SJSA1 (cell line): Measurements from ENCODE around the gene PTPRG. TPM values are rescaled to one million over a fixed set of nuclear protein-coding genes. Genes with fewer than 3 reads are reported as not detected.

Experiments used
- DNase-seq, 2 experiments: peaks; one replicate each; pipeline ENCODE4 v3.0.0-alpha.2; 2015 to 2020; ENCODE audit warnings: low spot score in 2 of 2, low read depth in 1 of 2
- H3K27ac ChIP-seq: fragments of 250-450 bp; sonication (Bioruptor Pico); 2 replicates; pipeline ENCODE4 v1.5.1; 2020; ENCODE audit warnings: mild to moderate bottlenecking, moderate library complexity
- H3K27me3 ChIP-seq: fragments of 250-450 bp; sonication (Bioruptor Pico); replicated peaks from 2 replicates; pipeline ENCODE4 v1.5.1; 2020; ENCODE audit warnings: mild to moderate bottlenecking, moderate library complexity
- H3K36me3 ChIP-seq: fragments of 250-450 bp; sonication (Bioruptor Pico); 2 replicates; pipeline ENCODE4 v1.5.1; 2020; ENCODE audit warnings: mild to moderate bottlenecking
- H3K4me1 ChIP-seq: fragments of 250-450 bp; sonication (Bioruptor Pico); replicated peaks from 2 replicates; pipeline ENCODE4 v1.6.1; 2021; ENCODE audit warnings: mild to moderate bottlenecking
- H3K4me3 ChIP-seq: fragments of 250-450 bp; sonication (Bioruptor Pico); 2 replicates; pipeline ENCODE4 v1.5.1; 2020; ENCODE audit warnings: mild to moderate bottlenecking
- H3K9me3 ChIP-seq: fragments of 250-450 bp; sonication (Bioruptor Pico); replicated peaks from 2 replicates; pipeline ENCODE4 v1.5.1; 2020; ENCODE audit warnings: mild to moderate bottlenecking
- total RNA-seq: library from RNA; depleted of rRNA; stranded (reverse); fragments of >200 nt; shearing (Covaris generic); gene quantifications from 2 replicates; pipeline ENCODE4 v1.2.3, GENCODE V29; 2014

PTPRG gene
- total RNA-seq, 1 experiment from 2014 or later = 18.5 TPM

GRCh38 chr3:61932499-61932898 is 371.1 kb downstream of the PTPRG start:
- no peak for DNase-seq
- H3K27me3 ChIP-seq = no peaks in the 10 kb centered on the region
- H3K36me3 ChIP-seq = no peaks in the 10 kb centered on the region

GRCh38 chr3:61933798-61934504 is 372.6 kb downstream of the PTPRG start:
- DNase-seq = no peak
- H3K4me3 ChIP-seq = no peak overlapping the region
- H3K27me3 ChIP-seq = no peaks in the 10 kb centered on the region
- no peaks in the 10 kb centered on the region for H3K36me3 ChIP-seq
- H3K9me3 ChIP-seq = no peaks in the 10 kb centered on the region
- no peaks in the 10 kb centered on the region for H3K4me1 ChIP-seq
- no peak overlapping the region for H3K27ac ChIP-seq

More at GRCh38 chr3:61932499-61932898, 371.1 kb downstream of the PTPRG start:
- H3K4me1 ChIP-seq = no peaks in the 10 kb centered on the region
- H3K9me3 ChIP-seq = no peaks in the 10 kb centered on the region
- H3K4me3 ChIP-seq = no peak overlapping the region
- no peak overlapping the region for H3K27ac ChIP-seq

GRCh38 chr3:61934505-61934871 is 373.1 kb downstream of the PTPRG start:
- DNase-seq = no peak
- H3K4me3 ChIP-seq = no peak overlapping the region
- H3K27ac ChIP-seq = no peak overlapping the region
- H3K36me3 ChIP-seq = no peaks in the 10 kb centered on the region
- H3K4me1 ChIP-seq = no peaks in the 10 kb centered on the region
- H3K27me3 ChIP-seq = no peaks in the 10 kb centered on the region
- no peaks in the 10 kb centered on the region for H3K9me3 ChIP-seq

GRCh38 chr3:61935814-61936213 is 374.4 kb downstream of the PTPRG start:
- no peak for DNase-seq
- H3K27ac ChIP-seq = no peak overlapping the region
- H3K27me3 ChIP-seq = no peaks in the 10 kb centered on the region
- H3K9me3 ChIP-seq = no peaks in the 10 kb centered on the region
- no peaks in the 10 kb centered on the region for H3K4me1 ChIP-seq
- no peak overlapping the region for H3K4me3 ChIP-seq
- no peaks in the 10 kb centered on the region for H3K36me3 ChIP-seq

- no peak overlapping the region for H3K27ac ChIP-seq
Observed at GRCh38 chr3:61936344-61936937, 375.1 kb downstream of the PTPRG start.

GRCh38 chr3:61937477-61937876 is 376.1 kb downstream of the PTPRG start:
- no peaks in the 10 kb centered on the region for H3K27me3 ChIP-seq
- H3K9me3 ChIP-seq = no peaks in the 10 kb centered on the region
- no peaks in the 10 kb centered on the region for H3K4me1 ChIP-seq
- H3K27ac ChIP-seq = no peak overlapping the region
- no peak for DNase-seq
- H3K36me3 ChIP-seq = no peaks in the 10 kb centered on the region
- H3K4me3 ChIP-seq = no peak overlapping the region

More at GRCh38 chr3:61936344-61936937, 375.1 kb downstream of the PTPRG start:
- H3K27me3 ChIP-seq = no peaks in the 10 kb centered on the region
- no peaks in the 10 kb centered on the region for H3K9me3 ChIP-seq
- H3K4me1 ChIP-seq = no peaks in the 10 kb centered on the region
- no peak overlapping the region for H3K4me3 ChIP-seq
- DNase-seq = peak in 1 of 2 experiments; percentile 15
- no peaks in the 10 kb centered on the region for H3K36me3 ChIP-seq

- H3K4me3 ChIP-seq = no peak overlapping the region
- H3K36me3 ChIP-seq = no peaks in the 10 kb centered on the region
- no peaks in the 10 kb centered on the region for H3K9me3 ChIP-seq
- no peak for DNase-seq
- H3K27me3 ChIP-seq = no peaks in the 10 kb centered on the region
- H3K4me1 ChIP-seq = no peaks in the 10 kb centered on the region
- no peak overlapping the region for H3K27ac ChIP-seq
Observed at GRCh38 chr3:61938878-61939549, 377.6 kb downstream of the PTPRG start.

GRCh38 chr3:61940236-61940635 is 378.9 kb downstream of the PTPRG start:
- Histone ChIP-seq H3K27ac (no peak overlapping the region), H3K4me3 (no peak overlapping the region), H3K27me3 (no peaks in the 10 kb centered on the region), H3K4me1 (no peaks in the 10 kb centered on the region), H3K9me3 (no peaks in the 10 kb centered on the region), H3K36me3 (no peaks in the 10 kb centered on the region)
- DNase-seq = no peak

- Histone ChIP-seq H3K27ac (no peak overlapping the region), H3K4me3 (no peak overlapping the region), H3K9me3 (no peaks in the 10 kb centered on the region), H3K36me3 (no peaks in the 10 kb centered on the region), H3K4me1 (no peaks in the 10 kb centered on the region), H3K27me3 (no peaks in the 10 kb centered on the region)
- DNase-seq = no peak
Observed at GRCh38 chr3:61943975-61944374, 382.6 kb downstream of the PTPRG start.

GRCh38 chr3:61944726-61945125 is 383.4 kb downstream of the PTPRG start:
- no peak overlapping the region for H3K4me3 ChIP-seq
- DNase-seq = no peak

GRCh38 chr3:61945657-61946056 is 384.3 kb downstream of the PTPRG start:
- DNase-seq = no peak
- Histone ChIP-seq H3K36me3 (no peaks in the 10 kb centered on the region), H3K9me3 (no peaks in the 10 kb centered on the region), H3K27ac (no peak overlapping the region), H3K4me3 (no peak overlapping the region), H3K27me3 (no peaks in the 10 kb centered on the region), H3K4me1 (no peaks in the 10 kb centered on the region)

More at GRCh38 chr3:61944726-61945125, 383.4 kb downstream of the PTPRG start:
- no peaks in the 10 kb centered on the region for H3K27me3 ChIP-seq
- H3K4me1 ChIP-seq = no peaks in the 10 kb centered on the region
- no peak overlapping the region for H3K27ac ChIP-seq
- no peaks in the 10 kb centered on the region for H3K36me3 ChIP-seq
- no peaks in the 10 kb centered on the region for H3K9me3 ChIP-seq

- Histone ChIP-seq H3K36me3 (no peaks in the 10 kb centered on the region), H3K4me3 (no peak overlapping the region), H3K27ac (no peak overlapping the region), H3K9me3 (no peaks in the 10 kb centered on the region), H3K27me3 (no peaks in the 10 kb centered on the region), H3K4me1 (no peaks in the 10 kb centered on the region)
- no peak for DNase-seq
Observed at GRCh38 chr3:61946570-61947324, 385.4 kb downstream of the PTPRG start.

GRCh38 chr3:61947456-61947855 is 386.1 kb downstream of the PTPRG start:
- no peaks in the 10 kb centered on the region for H3K4me1 ChIP-seq
- H3K36me3 ChIP-seq = no peaks in the 10 kb centered on the region

More at GRCh38 chr3:61947456-61947855, 386.1 kb downstream of the PTPRG start:
- Histone ChIP-seq H3K4me3 (no peak overlapping the region), H3K27ac (no peak overlapping the region), H3K9me3 (no peaks in the 10 kb centered on the region), H3K27me3 (no peaks in the 10 kb centered on the region)
- DNase-seq = no peak
